ENCODE results near the gene POLR2E. TPM values are rescaled to one million over a fixed set of nuclear protein-coding genes. Genes with fewer than 3 reads are reported as not detected.

Gene POLR2E
- total RNA-seq, result 79.0 TPM
- 84.0 TPM for polyA plus RNA-seq
- long read RNA-seq, donor 1, transcript POLR2E-213 (8 exons, 2,831 nt), result major isoform, 10 of 12 reads
- long read RNA-seq, donor 1, partial matches to known transcripts, result 0 of 12 reads
- long read RNA-seq, donor 1, other reads (novel, unspliced or antisense), result 0 of 12 reads
- long read RNA-seq, donor 2, transcript POLR2E-213 (8 exons, 2,831 nt), result major isoform, 129 of 145 reads
- long read RNA-seq, donor 2, partial matches to known transcripts, result 5 of 145 reads
- long read RNA-seq, donor 2, other reads (novel, unspliced or antisense), result 0 of 145 reads
- long read RNA-seq, donor 3, transcript POLR2E-213 (8 exons, 2,831 nt), result major isoform, 82 of 389 reads
- long read RNA-seq, donor 3, transcript POLR2E-203 (2 exons, 756 nt), result minor isoform, 6 of 389 reads
- long read RNA-seq, donor 3, partial matches to known transcripts, result 219 of 389 reads
- long read RNA-seq, donor 3, other reads (novel, unspliced or antisense), result 72 of 389 reads
- long read RNA-seq, donor 4, transcript POLR2E-213 (8 exons, 2,831 nt), result major isoform, 37 of 41 reads
- long read RNA-seq, donor 4, partial matches to known transcripts, result 0 of 41 reads
- long read RNA-seq, donor 4, other reads (novel, unspliced or antisense), result 0 of 41 reads
- long read RNA-seq, donor 5, transcript POLR2E-203 (2 exons, 756 nt), result minor isoform, 6 of 169 reads
- long read RNA-seq, donor 5, transcript POLR2E-213 (8 exons, 2,831 nt), result major isoform, 131 of 169 reads
- long read RNA-seq, donor 5, partial matches to known transcripts, result 15 of 169 reads
- long read RNA-seq, donor 5, other reads (novel, unspliced or antisense), result 8 of 169 reads
- long read RNA-seq, donor 6, transcript POLR2E-213 (8 exons, 2,831 nt), result major isoform, 59 of 61 reads
- long read RNA-seq, donor 6, partial matches to known transcripts, result 0 of 61 reads
- long read RNA-seq, donor 6, other reads (novel, unspliced or antisense), result 0 of 61 reads
- long read RNA-seq, donor 7, transcript POLR2E-213 (8 exons, 2,831 nt), result major isoform, 57 of 60 reads
- long read RNA-seq, donor 7, partial matches to known transcripts, result 0 of 60 reads
- long read RNA-seq, donor 7, other reads (novel, unspliced or antisense), result 0 of 60 reads
- long read RNA-seq, donor 8, transcript POLR2E-213 (8 exons, 2,831 nt), result major isoform, 38 of 38 reads
- long read RNA-seq, donor 8, partial matches to known transcripts, result 0 of 38 reads
- long read RNA-seq, donor 8, other reads (novel, unspliced or antisense), result 0 of 38 reads
- long read RNA-seq, donor 9, transcript POLR2E-213 (8 exons, 2,831 nt), result major isoform, 44 of 47 reads
- long read RNA-seq, donor 9, partial matches to known transcripts, result 0 of 47 reads
- long read RNA-seq, donor 9, other reads (novel, unspliced or antisense), result 0 of 47 reads
- long read RNA-seq, donor 10, transcript POLR2E-213 (8 exons, 2,831 nt), result major isoform, 43 of 50 reads
- long read RNA-seq, donor 10, partial matches to known transcripts, result 0 of 50 reads
- long read RNA-seq, donor 10, other reads (novel, unspliced or antisense), result 0 of 50 reads

GRCh38 chr19:1094978-1095701 lies at the start of gene POLR2E:
Gene POLR2E, minus strand, starts transcription at chr19:1095375. Its CDS starts 60 bp downstream, at chr19:1095315.
- no peaks in the 10 kb centered on the region for H3K27me3 ChIP-seq (ENCODE audit: control insufficient read depth in 2 of 2, insufficient read depth in 1 of 2, low read length in 1 of 2)
- peak within 1 kb of the TSS; percentile 78 to 85 for H3K4me3 ChIP-seq (ENCODE audit: low read length in 2 of 2)
- WGBS, result under 1% methylated on average over 81 of the region's 81 CpGs
- H3K9me3 ChIP-seq (ENCODE audit: control insufficient read depth in 2 of 2, insufficient read depth in 1 of 2, low read length in 1 of 2), result no peaks in the 10 kb centered on the region
- H3K36me3 ChIP-seq (ENCODE audit: control insufficient read depth in 2 of 2, insufficient read depth in 2 of 2, low read length in 1 of 2), result peaks cover 32 to 34% of the 10 kb centered on the region in 2 donors
- DNase-seq (ENCODE audit: low read depth in 6 of 9, low spot score in 9 of 9), result peak; percentile 94 to 99 (median 97)
- peaks cover 13 to 24% of the 10 kb centered on the region in 2 donors for H3K4me1 ChIP-seq (ENCODE audit: control insufficient read depth in 2 of 2, insufficient read depth in 2 of 2, low read length in 2 of 2)
- peak within 1 kb of the TSS; percentile 58 to 72 for H3K27ac ChIP-seq (ENCODE audit: low read depth in 1 of 2, low read length in 1 of 2)

GRCh38 chr19:1144741-1145140 lies 49.6 kb upstream of the POLR2E start:
- Histone ChIP-seq H3K9me3 (ENCODE audit: control insufficient read depth in 2 of 2, insufficient read depth in 1 of 2, low read length in 1 of 2) (peaks cover 0 to 7% of the 10 kb centered on the region in 2 donors), H3K4me3 (ENCODE audit: low read length in 2 of 2) (no peak overlapping the region), H3K27ac (ENCODE audit: low read depth in 1 of 2, low read length in 1 of 2) (no peak overlapping the region), H3K4me1 (ENCODE audit: control insufficient read depth in 2 of 2, insufficient read depth in 2 of 2, low read length in 2 of 2) (no peaks in the 10 kb centered on the region), H3K27me3 (ENCODE audit: control insufficient read depth in 2 of 2, insufficient read depth in 1 of 2, low read length in 1 of 2) (no peaks in the 10 kb centered on the region), H3K36me3 (ENCODE audit: control insufficient read depth in 2 of 2, insufficient read depth in 2 of 2, low read length in 1 of 2) (peaks cover 22 to 51% of the 10 kb centered on the region in 2 donors)
- 100% methylated on average over 1 of the region's 1 CpG for WGBS
- DNase-seq (ENCODE audit: low read depth in 6 of 9, low spot score in 9 of 9), result no peak

- Histone ChIP-seq H3K9me3 (ENCODE audit: control insufficient read depth in 2 of 2, insufficient read depth in 1 of 2, low read length in 1 of 2) (peaks cover 0 to 7% of the 10 kb centered on the region in 2 donors), H3K36me3 (ENCODE audit: control insufficient read depth in 2 of 2, insufficient read depth in 2 of 2, low read length in 1 of 2) (peaks cover 17 to 48% of the 10 kb centered on the region in 2 donors), H3K27me3 (ENCODE audit: control insufficient read depth in 2 of 2, insufficient read depth in 1 of 2, low read length in 1 of 2) (no peaks in the 10 kb centered on the region), H3K4me1 (ENCODE audit: control insufficient read depth in 2 of 2, insufficient read depth in 2 of 2, low read length in 2 of 2) (no peaks in the 10 kb centered on the region), H3K27ac (ENCODE audit: low read depth in 1 of 2, low read length in 1 of 2) (no peak overlapping the region), H3K4me3 (ENCODE audit: low read length in 2 of 2) (no peak overlapping the region)
- 98% methylated on average over 33 of the region's 33 CpGs for WGBS
- no peak for DNase-seq (ENCODE audit: low read depth in 6 of 9, low spot score in 9 of 9)
Measured at GRCh38 chr19:1143828-1144399, 48.7 kb upstream of the POLR2E start.

- Histone ChIP-seq H3K27ac (ENCODE audit: low read depth in 1 of 2, low read length in 1 of 2) (no peak overlapping the region), H3K9me3 (ENCODE audit: control insufficient read depth in 2 of 2, insufficient read depth in 1 of 2, low read length in 1 of 2) (peaks cover 0 to 7% of the 10 kb centered on the region in 2 donors), H3K36me3 (ENCODE audit: control insufficient read depth in 2 of 2, insufficient read depth in 2 of 2, low read length in 1 of 2) (peaks cover 17 to 39% of the 10 kb centered on the region in 2 donors), H3K4me3 (ENCODE audit: low read length in 2 of 2) (no peak overlapping the region), H3K4me1 (ENCODE audit: control insufficient read depth in 2 of 2, insufficient read depth in 2 of 2, low read length in 2 of 2) (no peaks in the 10 kb centered on the region), H3K27me3 (ENCODE audit: control insufficient read depth in 2 of 2, insufficient read depth in 1 of 2, low read length in 1 of 2) (no peaks in the 10 kb centered on the region)
- DNase-seq (ENCODE audit: low read depth in 6 of 9, low spot score in 9 of 9), result no peak
- 90% methylated on average over 5 of the region's 5 CpGs for WGBS
Measured at GRCh38 chr19:1141944-1142343, 46.8 kb upstream of the POLR2E start.

GRCh38 chr19:1140272-1141027 lies 45.3 kb upstream of the POLR2E start:
- 96% methylated on average over 39 of the region's 39 CpGs for WGBS
- Histone ChIP-seq H3K4me1 (ENCODE audit: control insufficient read depth in 2 of 2, insufficient read depth in 2 of 2, low read length in 2 of 2) (peaks cover 0 to 9% of the 10 kb centered on the region in 2 donors), H3K4me3 (ENCODE audit: low read length in 2 of 2) (no peak overlapping the region), H3K9me3 (ENCODE audit: control insufficient read depth in 2 of 2, insufficient read depth in 1 of 2, low read length in 1 of 2) (peaks cover 0 to 7% of the 10 kb centered on the region in 2 donors), H3K27ac (ENCODE audit: low read depth in 1 of 2, low read length in 1 of 2) (no peak overlapping the region), H3K27me3 (ENCODE audit: control insufficient read depth in 2 of 2, insufficient read depth in 1 of 2, low read length in 1 of 2) (no peaks in the 10 kb centered on the region), H3K36me3 (ENCODE audit: control insufficient read depth in 2 of 2, insufficient read depth in 2 of 2, low read length in 1 of 2) (peaks cover 17 to 31% of the 10 kb centered on the region in 2 donors)
- no peak for DNase-seq (ENCODE audit: low read depth in 6 of 9, low spot score in 9 of 9)

GRCh38 chr19:1139126-1139525 lies 44.0 kb upstream of the POLR2E start:
- WGBS, result 97% methylated on average over 15 of the region's 15 CpGs

GRCh38 chr19:1138121-1138520 lies 42.9 kb upstream of the POLR2E start:
- Histone ChIP-seq H3K27me3 (ENCODE audit: control insufficient read depth in 2 of 2, insufficient read depth in 1 of 2, low read length in 1 of 2) (peaks cover 4 to 11% of the 10 kb centered on the region in 2 donors), H3K4me1 (ENCODE audit: control insufficient read depth in 2 of 2, insufficient read depth in 2 of 2, low read length in 2 of 2) (peaks cover 4 to 17% of the 10 kb centered on the region in 2 donors), H3K9me3 (ENCODE audit: control insufficient read depth in 2 of 2, insufficient read depth in 1 of 2, low read length in 1 of 2) (peaks cover 0 to 15% of the 10 kb centered on the region in 2 donors), H3K4me3 (ENCODE audit: low read length in 2 of 2) (no peak overlapping the region), H3K36me3 (ENCODE audit: control insufficient read depth in 2 of 2, insufficient read depth in 2 of 2, low read length in 1 of 2) (peaks cover 7 to 26% of the 10 kb centered on the region in 2 donors), H3K27ac (ENCODE audit: low read depth in 1 of 2, low read length in 1 of 2) (no peak overlapping the region)
- 92% methylated on average over 10 of the region's 11 CpGs for WGBS
- no peak for DNase-seq (ENCODE audit: low read depth in 6 of 9, low spot score in 9 of 9)

More at GRCh38 chr19:1139126-1139525, 44.0 kb upstream of the POLR2E start:
- Histone ChIP-seq H3K36me3 (ENCODE audit: control insufficient read depth in 2 of 2, insufficient read depth in 2 of 2, low read length in 1 of 2) (peaks cover 17 to 30% of the 10 kb centered on the region in 2 donors), H3K9me3 (ENCODE audit: control insufficient read depth in 2 of 2, insufficient read depth in 1 of 2, low read length in 1 of 2) (peaks cover 0 to 7% of the 10 kb centered on the region in 2 donors), H3K27ac (ENCODE audit: low read depth in 1 of 2, low read length in 1 of 2) (no peak overlapping the region), H3K4me1 (ENCODE audit: control insufficient read depth in 2 of 2, insufficient read depth in 2 of 2, low read length in 2 of 2) (peaks cover 0 to 9% of the 10 kb centered on the region in 2 donors), H3K4me3 (ENCODE audit: low read length in 2 of 2) (no peak overlapping the region), H3K27me3 (ENCODE audit: control insufficient read depth in 2 of 2, insufficient read depth in 1 of 2, low read length in 1 of 2) (peaks cover 0 to 1% of the 10 kb centered on the region in 2 donors)
- DNase-seq (ENCODE audit: low read depth in 6 of 9, low spot score in 9 of 9), result no peak
